HG02588 (cell line): ENCODE measurements around the gene KISS1R.
A peak's percentile ranks its signal among the peaks of the same experiment; 100 is the strongest.
"Not testable (repeated sequence)": the region's sequence is repeated elsewhere in the genome, so short reads cannot be mapped to it uniquely, and the experiment has no call there.

Experiments
- ATAC-seq: cut with Tn5 transposase; IDR thresholded peaks from one replicate; pipeline ENCODE4 v1.9.1; 2021; ENCODE audit warnings: mild to moderate bottlenecking, moderate library complexity; ENCODE audit not compliant: unreplicated experiment

KISS1R gene

DNA sequence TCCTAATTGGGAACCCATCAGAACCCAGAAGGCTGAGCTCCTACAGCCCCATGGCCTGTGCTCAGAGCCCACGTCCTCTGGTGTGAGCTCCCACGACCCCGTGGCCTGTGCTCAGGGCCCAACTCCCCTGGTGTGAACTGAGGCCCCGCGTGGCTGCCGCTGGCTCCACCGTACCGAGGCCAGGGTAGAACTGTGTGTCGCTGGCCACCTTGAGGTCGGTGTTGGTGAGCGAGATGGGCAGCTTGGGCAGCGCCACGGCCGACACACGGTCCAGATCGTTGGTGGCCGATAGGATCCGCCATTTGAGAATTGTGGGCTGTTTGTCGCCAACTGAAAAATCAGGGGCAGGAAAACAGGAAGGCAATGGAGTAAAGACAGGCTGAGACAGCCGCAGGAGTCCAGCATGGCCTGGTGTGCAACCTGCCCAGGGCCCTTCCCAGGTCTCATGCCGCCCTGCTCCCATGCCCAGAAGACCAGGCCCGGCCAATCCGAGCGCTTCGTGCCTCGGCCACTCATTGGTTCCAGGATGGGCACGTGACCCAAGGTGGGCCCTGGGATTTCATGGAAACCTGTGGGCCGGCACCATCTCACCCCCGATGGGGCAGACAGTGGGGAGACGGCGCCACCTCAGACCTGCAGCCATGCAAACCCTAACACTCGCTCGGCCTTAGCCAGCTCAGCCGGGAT is 35.6 kb upstream of the KISS1R start:
- ATAC-seq = no peak

- no peak for ATAC-seq
Observed at GRCh38 chr19:882871-883497, 34.1 kb upstream of the KISS1R start.

DNA sequence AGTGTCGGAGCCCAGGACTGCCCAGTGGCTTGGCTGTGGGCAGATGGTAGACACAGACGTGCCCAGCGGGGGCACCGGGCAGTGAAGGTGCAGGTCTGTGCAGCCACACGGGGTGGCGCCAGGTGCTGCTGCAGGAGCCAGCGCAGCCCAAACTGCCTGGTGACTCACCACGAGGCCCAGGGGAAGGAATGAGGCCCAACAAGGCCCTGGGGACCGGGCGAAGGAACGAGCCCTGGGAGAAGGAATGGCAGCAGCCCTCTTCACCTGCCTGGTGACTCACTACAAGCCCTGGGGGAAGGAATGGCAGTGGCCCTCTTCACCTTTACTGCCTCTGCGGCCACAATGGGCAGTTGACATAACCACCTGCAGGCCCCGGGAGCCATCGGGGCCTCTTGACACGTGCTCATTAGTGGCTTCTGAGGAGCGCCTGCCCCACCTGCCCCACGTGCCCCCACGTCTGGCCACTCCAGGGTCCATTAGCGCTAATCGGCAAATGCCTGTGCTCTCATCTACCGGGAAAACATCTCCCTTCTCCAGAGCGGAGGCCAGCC is 33.4 kb upstream of the KISS1R start:
- no peak for ATAC-seq

- no peak for ATAC-seq
Observed at GRCh38 chr19:884420-885211, 32.5 kb upstream of the KISS1R start.

GRCh38 chr19:885536-886224 is 31.5 kb upstream of the KISS1R start:
- ATAC-seq = no peak

- ATAC-seq = no peak
Observed at GRCh38 chr19:887072-887471, 30.1 kb upstream of the KISS1R start.

GRCh38 chr19:887599-887998 is 29.5 kb upstream of the KISS1R start:
- ATAC-seq = no peak

DNA sequence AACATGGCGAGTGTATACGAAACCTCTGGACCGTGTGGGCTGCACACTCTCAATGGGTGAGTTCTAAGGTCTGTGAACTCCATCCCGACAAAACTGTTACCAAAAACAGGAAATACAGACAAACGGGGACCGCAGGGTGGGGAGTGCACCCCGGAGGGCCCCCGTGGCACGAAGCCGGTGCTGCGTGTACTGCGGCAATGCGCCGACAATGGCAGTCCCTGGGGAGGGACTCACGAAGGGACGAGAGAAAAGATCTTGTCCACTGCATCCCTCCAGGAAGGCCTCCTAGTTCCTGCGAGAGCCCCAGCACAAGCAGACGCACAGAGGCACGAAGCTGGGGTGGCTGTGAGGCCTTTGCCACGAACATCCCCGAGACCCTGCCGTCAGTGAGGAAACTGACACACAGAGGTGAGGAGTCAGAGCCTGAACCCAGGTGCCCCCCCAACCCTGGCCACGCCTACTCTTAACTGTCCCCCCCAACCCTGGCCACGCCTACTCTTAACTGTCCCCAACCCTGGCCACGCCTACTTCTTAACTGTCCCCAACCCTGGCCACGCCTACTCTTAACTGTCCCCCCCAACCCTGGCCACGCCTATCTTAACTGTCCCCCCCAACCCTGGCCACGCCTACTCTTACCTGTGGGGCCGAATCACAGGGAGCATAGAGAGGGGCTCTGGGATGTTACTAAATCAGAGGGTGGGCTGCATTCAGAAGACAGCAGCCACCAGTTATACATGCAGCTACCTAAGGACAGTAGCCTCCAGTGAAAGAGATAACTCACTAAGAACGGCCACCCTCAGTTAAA is 28.4 kb upstream of the KISS1R start:
- ATAC-seq = no peak

DNA sequence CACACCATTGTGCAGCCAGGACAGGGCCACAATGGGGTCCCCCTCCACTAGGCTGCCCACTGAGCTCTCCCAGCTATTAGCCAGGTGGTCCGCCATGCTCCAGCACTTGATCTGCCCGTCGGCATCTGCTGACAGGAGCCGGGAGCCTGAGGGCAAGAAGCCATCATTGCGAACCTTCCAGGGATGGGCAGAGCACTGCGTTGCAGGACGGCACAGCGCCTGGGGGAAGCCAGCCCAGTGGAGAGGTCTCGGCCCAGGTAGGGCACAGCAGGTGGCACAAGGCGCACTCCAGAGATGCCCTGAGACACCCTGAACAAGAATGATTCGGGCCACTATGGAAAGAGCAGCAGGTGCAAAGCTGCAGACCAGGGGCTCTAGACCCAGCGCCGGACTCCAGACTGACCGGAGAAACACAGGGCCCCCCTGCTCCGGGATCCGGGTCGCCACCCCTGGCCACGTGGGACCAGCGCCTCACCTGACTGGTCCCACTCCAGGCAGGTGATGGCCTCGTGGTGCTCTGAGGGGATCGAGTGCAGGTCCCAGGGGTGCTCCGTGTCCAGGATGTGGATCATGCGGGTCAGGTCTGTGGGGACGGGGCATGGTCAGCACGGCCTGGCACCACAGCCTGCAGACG is 27.4 kb upstream of the KISS1R start:
- no peak for ATAC-seq

GRCh38 chr19:890831-891230 is 26.3 kb upstream of the KISS1R start:
- no peak for ATAC-seq

DNA sequence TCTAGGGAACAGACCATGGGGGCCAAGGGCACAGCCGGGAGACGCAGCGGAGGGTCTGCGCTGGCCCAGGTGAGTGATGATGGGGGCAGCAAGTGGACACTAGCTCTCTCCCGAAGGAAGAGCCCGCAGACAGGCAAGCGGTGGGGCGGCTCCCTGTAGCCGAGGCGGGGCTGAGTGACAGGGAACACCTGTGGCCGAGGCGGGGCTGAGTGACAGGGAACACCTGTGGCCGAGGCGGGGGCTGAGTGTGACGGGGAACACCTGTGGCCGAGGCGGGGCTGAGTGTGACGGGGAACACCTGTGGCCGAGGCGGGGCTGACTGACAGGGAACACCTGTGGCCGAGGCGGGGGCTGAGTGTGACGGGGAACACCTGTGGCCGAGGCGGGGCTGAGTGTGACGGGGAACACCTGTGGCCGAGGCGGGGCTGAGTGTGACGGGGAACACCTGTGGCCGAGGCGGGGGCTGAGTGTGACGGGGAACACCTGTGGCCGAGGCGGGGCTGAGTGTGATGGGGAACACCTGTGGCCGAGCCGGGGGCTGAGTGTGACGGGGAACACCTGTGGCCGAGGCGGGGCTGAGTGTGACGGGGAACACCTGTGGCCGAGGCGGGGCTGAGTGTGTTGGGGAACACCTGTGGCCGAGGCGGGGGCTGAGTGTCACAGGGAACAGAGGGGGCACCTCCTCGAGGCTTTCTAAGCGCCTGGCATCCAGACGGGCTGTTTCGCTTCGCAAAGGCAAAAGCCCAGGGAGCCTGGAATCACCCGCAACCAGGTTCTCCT is 25.5 kb upstream of the KISS1R start:
- not testable (repeated sequence) for ATAC-seq

DNA sequence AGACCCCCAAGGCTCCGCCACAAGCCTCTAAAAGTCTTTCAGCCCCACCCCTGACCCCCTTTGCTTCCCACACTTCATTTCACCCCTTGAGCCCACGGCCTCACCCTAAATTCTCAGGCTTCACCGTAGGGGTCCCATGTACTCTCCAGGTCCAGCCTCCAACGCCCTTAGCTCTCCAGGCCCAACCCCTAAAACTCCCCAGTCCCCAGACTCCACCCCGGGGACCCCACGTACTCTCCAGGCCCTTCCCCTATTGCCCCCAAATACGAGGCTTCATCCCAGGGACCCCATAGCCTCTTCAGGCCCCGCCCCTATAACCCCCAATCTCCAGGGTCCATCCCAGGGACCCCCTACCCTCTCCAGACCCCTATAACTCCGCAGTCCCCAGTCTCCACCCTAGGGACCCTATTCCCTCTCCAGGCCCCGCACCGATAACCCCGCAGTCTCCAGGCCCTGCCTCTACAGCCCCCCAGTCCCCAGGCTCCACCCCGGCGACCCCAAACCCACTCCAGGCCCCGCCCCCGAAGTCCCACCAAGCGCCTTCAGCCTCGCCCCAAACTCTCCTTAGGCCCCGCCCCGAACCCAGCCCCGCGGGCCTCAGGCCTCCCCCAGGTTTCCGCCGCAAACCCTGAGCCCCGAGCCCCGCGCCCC is 24.8 kb upstream of the KISS1R start:
- ATAC-seq = no peak

DNA sequence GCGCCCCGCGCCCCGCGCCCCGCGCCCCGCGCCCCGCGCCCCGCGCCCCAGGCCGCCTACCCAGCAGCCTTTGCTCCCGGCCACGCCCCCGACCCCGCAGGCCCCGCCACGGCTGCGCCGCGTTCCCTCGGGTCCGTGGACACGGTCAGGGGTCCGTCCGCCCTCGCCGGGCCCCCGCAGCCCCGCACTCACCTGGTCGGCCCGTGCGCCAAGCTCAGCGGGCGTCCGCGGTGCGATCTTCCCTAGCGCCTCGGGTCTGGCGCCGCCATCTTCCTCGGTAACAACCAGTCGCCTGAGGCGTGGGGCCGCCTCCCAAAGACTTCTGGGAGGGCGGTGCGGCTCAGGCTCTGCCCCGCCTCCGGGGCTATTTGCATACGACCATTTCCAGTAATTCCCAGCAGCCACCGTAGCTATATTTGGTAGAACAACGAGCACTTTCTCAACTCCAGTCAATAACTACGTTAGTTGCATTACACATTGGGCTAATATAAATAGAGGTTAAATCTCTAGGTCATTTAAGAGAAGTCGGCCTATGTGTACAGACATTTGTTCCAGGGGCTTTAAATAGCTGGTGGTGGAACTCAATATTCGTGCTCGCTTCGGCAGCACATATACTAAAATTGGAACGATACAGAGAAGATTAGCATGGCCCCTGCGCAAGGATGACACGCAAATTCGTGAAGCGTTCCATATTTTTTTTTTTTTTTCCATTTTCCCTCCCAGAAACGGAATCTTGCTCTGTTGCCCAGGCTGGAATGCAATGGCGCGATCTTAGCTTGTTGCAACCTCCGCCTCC is 24.0 kb upstream of the KISS1R start, which contains the start of the genes MED16 and RNU6-9:
TSS of gene MED16 (minus strand) at position 294 of the 796 bp plus-strand sequence. CDS start 2,056 bp downstream, outside the sequence.
TSS of gene RNU6-9 (plus strand) at position 591 of the 796 bp plus-strand sequence.
- peak; percentile 71 for ATAC-seq

DNA sequence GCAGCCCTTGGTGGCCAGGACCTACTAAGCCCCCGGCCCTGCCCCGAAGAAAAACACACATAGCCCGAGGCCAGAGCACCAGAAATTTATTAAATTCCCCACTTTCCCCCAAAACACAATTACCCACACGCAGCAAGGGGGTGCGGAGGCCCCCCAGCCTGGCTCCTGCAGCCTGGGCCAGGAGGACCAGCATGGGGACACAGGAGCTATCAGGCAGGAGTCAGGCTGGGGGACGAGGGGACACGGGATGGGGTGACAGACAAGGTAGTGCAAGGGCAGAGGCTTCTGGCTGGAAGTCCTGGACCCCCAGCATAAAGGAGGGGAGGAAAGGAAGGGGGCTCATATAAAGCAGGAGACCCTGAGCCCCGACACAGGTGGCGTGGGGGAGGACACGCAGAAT is 20.7 kb upstream of the KISS1R start:
- ATAC-seq = no peak

DNA sequence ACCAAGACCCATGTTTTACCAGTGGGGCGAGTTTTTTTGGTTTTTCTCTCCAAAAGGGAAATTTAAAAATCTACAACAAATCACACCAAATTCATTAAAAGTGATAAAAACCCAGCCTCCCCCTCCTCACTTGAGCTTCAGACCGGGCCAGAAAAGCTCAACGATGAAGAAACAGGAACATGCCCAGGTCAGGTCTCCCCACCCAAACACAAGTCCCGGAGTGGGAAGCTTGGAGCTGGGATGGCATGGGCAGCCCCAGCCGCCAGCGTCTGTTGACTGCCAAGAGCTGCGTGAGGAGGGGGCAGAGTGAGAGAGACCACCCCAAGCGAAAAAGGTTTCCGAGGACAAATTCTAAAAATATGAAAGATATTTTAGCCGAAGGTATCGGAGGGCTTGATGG is 20.1 kb upstream of the KISS1R start:
- no peak for ATAC-seq

DNA sequence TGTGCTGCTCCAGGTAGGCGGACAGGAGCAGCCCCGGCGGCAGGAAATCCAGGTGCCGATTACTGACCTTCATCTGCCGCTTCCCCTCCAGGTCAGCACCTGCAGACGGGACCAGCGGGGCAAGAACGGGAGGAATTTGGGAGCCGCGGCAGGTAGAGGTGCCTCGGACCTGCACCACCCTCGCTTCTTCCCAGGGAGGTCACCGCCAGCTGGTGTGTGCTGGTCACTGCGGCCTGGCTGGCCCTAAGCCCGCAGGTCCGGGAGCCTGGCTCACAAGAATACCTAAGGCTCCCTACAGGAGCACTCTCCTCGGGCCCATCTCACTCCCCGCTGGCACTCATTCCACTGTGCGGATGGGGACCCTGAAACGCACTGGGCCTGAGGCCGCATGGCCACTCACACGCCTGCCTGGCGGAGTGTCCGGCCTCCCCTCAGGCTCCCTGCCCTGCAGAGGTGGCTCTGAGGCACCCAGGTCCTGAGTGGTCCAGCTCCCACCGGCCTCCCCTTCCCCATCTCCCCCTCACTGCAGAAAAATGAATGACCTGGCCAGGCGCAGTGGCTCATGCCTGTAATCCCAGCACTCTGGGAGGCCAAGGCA is 19.6 kb upstream of the KISS1R start:
- ATAC-seq = no peak

DNA sequence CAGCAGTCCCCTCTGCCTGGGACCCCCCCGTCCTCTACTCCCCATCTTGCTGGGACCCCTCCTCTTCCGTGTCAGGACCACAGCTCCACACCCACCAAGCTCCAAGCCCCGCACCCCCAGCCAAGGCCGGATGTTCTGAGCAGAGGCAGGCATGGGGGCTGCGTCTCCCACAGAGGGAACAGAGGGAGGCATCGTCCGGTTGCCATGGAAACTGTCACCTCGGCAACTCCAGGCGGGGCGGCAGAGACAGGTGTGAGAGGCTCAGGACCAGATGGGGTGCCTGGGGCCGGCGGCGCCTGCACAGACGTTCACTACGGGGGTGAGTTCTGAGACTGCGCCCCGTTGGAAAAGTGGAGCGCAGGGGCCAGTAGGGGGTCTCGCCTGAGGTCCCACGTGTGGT is 18.5 kb upstream of the KISS1R start:
- ATAC-seq = no peak
